CD4-positive, alpha-beta T cell treated with Interleukin-2 at 100 ng/mL for 4 hours (primary cell): ENCODE data around the gene ANGPTL4.
"Not testable (repeated sequence)": the region's sequence is repeated elsewhere in the genome, so short reads cannot be mapped to it uniquely, and the experiment has no call there.

Experiments
- DNase-seq: peaks from one replicate; pipeline ENCODE4 v3.0.0-alpha.2; 2020; ENCODE audit warnings: low spot score

ANGPTL4 gene

DNA sequence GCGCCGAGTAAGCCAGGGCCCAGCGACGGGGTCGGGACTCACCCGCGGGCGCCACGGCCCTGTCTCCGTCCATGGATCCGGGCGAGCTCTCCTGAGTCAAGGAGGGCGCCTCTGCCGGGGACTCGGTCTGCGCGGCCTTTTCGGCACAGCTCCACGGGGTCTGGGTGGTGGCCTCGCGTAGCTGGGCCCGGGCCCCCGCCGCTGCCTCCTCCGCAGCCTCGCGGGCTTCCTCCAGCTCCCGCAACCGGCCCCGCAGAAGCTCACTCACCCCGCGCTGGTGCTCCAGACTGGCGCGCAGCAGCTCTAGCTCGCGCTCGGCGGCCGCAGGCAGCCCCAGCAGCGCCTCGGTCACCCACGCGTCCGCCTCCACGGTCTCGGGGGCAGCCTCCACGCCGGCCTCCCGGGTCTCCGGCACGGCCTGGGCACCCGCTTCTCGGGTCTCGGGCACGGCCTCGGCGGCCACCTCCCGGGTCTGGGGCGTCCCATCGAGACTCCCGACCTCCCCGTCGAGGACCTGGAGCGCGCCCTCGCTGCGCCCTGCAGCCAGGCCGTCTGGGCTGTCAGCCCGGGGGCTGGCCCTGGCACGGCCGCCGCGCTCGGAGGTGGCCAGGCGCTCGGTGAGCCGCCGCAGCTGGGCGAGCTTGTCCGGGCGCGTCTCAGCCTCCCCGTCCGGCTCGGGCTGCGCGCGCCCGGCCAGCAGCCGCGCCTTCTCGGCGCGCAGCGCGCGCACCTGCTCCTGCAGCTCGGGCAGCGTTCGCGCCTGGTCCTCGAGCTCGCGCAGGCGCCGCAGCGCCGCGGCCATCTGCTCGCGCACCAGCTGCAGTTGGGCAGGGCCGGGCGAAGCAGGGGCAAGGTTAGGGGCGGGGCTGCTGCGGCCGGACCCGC lies 29.3 kb upstream of the ANGPTL4 start:
- no peak for DNase-seq

DNA sequence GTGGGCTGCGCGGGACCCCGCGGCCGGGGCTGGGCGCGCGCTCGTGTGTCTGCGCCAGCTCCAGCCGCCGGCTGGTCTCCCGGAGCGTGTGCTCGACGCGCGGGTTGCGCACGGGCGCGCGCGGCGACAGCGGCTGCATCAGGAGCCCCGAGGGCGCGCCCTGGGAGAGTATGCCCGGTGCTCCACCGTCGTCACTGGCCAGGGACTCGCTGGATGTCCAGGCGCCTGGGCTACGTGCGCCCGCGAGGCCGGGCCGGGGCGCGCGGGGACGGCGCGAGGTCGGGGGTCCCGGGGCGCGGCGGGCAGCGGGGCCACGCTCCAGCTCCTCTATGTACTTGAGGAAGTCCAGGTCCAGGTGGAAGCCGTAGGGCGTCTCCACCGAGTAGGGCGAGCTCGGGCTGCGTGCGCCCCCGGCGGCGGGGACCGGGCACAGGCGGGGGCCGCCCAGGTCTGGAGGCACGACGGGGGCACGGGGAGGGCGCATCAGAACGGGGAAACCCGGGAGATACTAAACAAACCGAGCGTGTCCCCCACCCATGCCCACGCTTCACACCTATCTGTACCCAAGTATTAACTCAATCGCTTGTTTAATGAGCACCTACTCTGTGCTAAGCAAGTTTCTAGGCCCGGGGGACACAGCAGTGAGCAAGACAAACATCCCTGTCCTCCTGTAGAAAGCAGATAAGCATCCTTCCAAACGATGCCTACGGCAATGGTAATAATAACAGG lies 28.4 kb upstream of the ANGPTL4 start:
- no peak for DNase-seq

DNA sequence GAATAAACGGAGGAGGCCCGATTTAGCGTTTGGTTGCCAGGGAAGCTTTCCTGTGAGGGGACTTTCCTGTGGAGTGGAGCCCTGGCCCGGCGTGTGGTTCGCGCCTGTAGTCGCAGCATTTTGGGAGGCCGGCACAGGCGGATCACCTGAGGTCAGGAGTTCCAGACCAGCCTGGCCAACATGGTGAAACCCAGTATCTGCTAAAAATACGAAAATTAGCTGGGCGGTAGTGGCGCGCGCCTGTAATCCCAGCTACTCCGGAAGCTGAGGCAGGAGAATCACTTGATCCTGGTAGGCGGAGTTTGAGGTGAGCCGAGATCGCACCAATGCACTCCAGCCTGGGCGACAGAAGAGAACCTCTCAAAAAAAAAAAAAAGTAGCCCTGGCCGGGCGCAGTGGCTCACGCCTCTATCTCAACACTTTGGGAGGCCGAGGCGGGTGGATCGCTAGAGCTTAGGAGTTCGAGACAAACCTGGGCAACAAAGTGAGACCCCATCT lies 27.8 kb upstream of the ANGPTL4 start:
- no peak for DNase-seq

DNA sequence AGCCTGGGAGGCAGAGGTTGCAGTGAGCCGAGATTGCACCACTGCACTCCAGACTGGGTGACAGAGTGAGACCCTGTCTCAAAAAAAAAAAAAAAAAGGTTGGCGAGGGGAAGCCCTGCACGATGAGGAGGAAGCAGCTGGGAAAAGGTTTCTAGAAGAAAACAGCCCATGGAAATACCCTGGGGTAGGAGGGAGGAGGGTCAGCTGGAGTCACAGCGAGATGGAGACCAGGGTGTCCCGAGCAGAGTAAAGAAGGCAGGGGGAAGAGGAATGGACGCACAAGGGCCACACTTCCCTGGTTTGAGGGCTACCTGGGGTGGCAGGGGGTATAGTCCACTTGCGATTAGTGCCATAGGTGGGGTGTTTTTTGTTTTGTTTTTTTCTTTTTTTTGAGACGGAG lies 27.3 kb upstream of the ANGPTL4 start:
- DNase-seq = no peak

GRCh38 chr19:8337728-8338127 lies 26.2 kb upstream of the ANGPTL4 start:
- no peak for DNase-seq

DNA sequence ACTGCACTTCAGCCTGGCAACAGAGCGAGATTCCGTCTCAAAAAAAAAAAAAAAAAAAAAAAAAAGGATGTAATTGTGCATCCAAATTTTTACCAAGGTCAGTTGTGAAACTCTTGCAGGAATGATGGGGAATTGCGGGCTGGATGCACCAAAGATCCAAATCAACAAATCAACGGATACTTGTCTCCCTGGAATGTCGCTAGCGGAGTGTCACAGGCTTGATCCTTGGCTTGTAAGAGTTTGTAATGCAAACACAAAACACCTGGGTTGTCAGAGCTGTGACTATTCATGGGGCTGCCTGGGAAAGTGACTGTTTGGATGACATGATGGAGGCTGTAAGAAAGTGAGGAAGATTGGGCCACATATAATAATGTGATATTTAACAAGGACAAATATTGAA lies 25.1 kb upstream of the ANGPTL4 start:
- no peak for DNase-seq

GRCh38 chr19:8340341-8341096 lies 23.4 kb upstream of the ANGPTL4 start:
- no peak for DNase-seq

DNA sequence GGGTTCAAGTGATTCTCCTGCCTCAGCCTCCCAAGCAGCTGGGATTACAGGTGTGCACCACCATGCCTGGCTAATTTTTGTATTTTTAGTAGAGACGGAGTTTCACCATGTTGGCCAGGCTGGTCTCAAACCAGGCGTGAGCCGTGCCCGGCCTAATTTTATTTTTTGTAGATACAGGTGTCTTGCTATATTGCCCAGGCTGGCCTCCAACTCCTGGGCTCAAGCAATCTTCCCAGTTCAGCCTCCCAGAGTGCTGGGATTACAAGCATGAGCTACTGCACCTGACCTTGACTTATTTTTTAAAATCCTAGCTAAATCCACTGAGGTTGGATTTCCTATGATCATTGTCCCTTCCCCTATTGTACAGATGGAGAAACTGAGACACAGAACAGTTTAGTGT lies 22.5 kb upstream of the ANGPTL4 start:
- not testable (repeated sequence) for DNase-seq

DNA sequence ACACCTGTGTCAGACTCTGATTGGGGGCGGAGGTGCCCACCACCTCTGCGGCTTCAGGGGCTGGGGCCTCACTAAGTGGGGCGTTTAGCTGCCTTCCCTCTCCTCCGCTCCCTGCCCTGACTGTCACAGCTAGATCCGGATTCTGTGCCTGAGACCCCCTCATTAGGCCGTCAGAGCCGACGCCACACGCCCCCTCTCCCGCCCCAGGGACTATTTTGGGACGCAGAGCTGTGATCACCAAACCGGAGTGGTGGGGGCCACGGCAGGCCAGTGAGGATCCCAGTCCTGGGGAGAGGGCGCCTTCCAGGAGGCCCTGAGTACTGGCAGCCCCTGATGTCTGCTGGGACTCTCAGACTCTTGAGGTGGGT lies 21.7 kb upstream of the ANGPTL4 start:
- no peak for DNase-seq

DNA sequence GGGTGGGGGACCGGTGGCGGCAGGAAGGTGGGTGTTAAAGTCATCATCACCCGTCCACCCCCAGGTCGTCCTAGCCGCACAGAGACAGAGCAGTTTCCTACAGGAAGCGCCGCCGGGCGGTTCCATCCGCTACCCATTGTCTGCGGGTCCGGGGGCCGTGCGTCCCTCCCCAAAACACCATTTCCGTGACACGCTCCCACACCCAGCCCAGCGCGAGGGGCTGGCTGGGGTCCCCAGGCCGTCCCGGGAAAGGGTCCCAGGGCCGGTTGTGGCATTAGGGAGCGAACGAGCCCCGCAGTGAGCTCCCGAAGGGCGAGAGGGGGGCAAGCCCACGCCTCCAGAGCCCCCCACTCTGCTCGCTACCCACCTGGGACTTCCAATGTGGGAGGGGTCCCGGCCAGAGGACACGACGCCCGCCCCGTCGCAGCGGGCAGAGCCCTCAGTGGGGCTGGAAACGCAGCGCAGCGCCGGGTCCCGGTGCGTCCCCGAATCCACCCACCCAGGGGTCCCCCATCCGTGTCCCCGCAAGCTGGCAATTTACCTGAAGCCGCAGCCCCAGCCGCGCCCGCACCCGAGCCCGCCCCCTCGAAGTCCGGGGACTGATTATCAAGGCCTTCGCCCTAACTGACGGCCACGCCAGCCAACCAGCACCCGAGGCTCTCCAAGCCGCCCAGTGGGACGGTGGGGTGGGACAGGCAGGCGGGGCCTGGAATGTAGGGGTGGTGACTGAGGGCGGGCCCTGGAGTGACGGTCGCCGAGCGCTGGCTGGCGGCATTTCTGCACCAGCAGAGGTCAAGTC lies 21.1 kb upstream of the ANGPTL4 start, which contains the start of gene KANK3:
Gene KANK3, minus strand, starts transcription at position 579 of the 799 bp plus-strand sequence. CDS start 5,434 bp downstream, outside the sequence.
- DNase-seq = peak; percentile 95

DNA sequence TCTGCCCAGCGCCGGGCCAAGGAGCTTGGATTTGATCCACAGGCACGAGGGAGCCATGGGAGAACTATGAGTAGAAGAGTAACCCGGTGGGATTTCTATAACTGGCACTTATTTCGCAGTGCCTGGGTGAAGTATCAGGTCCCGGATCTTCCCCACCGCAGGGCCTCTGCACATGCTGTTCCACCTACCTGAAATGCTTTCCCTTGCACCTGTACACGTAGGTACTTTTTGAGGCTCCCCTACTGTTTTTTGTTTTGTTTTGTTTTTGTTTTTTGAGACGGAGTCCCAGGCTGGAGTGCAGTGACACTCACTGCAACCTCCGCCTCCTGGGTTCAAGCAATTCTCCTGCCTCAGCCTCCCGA lies 20.5 kb upstream of the ANGPTL4 start:
- DNase-seq = no peak

DNA sequence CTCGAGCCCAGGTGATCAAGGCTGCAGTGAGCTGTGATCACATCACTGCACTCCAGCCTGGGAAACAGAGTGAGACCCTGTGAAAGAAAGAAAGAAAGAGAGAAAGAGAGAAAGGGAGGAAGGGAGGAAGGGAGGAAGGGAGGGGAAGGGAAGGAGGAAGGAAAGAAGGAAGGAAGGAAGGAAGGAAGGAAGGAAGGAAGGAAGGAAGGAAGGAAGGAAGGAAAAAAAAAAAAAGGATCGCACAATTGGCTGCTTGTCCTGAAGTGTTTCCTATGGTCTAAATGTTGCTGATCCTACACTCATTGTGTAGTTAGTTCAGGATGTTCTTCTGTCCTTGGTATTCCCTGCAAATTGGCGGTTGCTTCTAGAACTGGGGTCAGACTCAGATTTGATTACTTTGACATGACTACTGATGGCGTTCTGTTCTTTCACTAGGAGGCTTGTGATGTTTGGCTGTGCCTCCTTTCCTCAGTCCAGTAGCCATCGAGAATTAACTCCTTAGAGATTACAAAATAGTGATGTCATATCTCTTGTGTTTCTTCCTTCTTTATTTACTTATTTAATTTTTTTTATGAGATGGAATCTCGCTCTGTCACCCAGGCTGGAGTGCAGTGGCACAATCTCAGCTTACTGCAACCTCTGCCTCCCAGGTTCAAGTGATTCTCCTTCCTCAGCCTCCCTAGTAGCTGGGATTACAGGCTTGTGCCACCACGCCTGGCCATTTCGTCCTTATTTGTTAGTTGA lies 14.2 kb upstream of the ANGPTL4 start:
- DNase-seq = not testable (repeated sequence)

DNA sequence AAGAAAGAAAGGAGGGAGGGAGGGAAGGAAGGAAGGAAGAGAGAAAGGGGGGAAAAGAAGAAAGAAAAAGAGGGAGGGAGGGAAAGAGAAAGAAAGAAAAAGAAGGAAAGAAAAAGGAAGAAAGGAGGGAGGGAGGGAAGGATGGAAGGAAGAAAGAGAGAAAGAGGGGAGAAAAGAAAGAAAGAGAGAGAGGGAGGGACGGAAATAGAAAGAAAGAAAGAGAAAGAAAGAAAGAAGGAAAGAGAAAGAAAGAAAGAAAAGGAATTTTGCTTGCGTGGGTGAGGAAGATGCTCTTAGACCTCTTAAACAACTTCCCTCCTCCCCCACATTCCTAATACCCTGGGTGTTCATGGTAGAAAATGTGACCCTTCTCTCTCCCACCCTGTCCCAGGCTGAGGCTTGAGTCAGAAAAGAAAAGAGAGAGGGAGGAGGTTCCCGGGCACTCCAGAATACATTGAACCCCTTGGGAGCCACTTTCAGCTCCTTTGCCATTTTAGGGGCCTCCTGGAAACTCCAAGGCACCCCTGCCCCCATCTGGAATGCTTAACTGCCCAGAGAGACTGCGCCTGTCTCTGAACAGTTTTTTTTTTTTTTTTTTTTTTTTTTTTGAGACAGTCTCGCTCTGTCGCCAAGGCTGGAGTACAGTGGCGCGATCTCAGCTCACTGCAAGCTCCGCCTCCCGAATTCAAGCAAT lies 11.7 kb upstream of the ANGPTL4 start:
- no peak for DNase-seq

DNA sequence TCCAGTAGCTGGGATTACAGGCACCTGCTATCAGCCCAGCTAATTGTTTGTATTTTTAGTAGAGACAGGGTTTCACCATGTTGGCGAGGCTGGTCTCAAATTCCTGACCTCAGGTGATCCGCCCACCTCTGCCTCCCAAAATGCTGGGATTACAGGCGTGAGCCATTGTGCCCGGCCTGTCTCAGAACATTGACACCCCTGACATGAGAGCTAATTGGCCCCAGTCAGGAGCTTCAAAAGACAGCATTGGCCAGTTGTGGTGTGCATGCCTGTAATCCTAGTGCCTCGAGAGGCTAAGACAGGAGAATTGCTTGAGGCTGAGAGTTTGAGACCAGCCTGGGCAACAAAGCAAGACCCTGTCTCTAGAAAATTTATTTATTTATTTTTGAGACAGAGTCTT lies 11.1 kb upstream of the ANGPTL4 start:
- DNase-seq = not testable (repeated sequence)

DNA sequence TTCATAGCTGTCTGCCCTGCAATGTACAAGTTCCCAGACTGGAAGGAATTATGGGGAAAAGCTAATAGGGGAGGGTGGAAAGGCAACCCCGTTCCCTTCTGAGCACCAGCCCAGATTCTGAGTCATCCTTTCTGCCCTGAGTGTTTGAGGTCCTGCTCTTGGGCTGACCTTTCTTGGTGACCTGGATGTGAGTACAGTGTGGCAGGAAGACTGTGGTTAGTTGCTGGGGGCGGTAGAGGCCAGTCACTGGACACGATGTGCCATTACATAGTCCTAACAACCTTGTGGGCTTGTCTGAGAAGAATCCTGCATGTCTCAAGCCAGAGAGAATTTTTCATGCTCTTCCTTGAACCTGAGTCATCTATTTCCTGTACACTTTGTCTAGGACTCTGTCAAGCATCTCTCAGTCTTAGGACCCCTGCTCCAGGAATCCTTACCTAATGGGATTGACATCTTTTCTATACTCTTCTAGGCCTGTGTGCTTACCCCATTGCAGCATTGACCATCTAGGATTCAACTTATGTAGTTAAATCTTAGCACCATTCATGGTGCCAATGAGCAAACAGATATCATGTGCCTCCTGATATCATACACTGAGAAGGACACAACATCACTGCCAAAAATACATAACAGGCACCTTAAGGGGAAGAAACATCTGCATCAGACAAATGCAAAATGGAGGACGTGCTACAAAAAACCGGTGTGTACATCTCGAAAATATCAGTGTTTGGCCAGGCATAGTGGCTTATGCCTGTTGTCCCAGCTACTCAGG lies 8.1 kb upstream of the ANGPTL4 start:
- DNase-seq = no peak

- DNase-seq = no peak
Measured at GRCh38 chr19:8357007-8357521, 6.9 kb upstream of the ANGPTL4 start.

DNA sequence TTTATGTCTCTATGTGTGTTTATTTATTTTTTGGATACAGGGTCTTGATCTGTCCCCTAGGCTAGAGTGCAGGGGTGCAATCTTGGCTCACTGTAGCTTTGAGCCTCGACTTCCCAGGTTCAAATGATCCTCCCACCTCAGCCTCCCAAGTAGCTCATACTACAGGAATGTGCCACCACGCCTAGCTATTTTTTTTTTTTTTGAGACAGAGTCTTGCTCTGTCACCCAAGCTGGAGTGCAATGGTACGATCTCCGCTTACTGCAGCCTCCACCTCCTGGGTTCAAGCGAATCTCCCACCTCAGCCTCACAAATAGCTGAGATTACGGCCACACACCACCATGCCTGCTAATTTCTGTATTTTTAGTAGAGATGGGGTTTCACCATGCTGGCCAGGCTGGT lies 5.0 kb upstream of the ANGPTL4 start:
- no peak for DNase-seq

GRCh38 chr19:8360196-8360595 lies 3.8 kb upstream of the ANGPTL4 start:
- DNase-seq = no peak
